ENCODE data around the gene SOX18.

SOX18 gene

DNA sequence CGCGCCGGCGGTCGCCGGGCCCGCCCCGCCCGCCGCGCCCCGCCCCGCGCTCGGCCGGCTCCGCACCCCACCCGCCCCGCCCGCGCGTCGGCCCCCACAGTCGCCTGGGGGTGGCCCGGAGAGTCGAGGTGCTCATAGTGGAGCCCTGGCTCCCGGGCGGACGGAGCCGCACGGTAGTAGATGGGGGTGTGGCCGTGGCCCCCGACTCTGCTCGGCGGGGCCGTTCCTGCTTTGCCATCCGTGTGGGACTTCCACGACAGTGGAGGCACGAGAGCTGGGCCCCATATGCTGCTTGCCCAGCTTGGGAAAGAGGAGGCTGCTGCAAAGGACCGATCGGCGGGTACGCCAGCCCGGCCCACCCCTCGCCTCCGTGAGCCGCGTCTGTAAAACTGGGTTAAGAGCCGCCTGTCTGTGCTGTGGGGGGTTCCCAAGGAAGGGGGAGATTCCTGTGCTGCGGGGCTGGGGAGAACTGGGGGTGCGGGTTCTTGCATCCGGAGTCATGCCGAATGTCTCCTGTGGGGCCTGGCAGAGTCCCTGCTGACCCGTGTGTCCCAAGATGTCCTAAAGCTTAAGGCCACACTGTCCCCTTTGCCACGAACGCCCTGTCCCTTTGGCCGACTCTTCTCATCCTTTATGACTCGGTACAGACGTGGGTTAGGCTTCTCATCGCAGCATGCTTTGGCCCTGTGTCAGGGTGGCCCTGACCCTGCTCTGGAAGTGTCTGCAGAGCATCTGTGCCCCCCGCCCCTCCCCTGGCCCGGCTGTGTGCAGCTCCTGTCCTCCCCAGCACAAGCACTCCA is 30.8 kb upstream of the SOX18 start, which contains the start of gene OPRL1:
TSS of gene OPRL1 (plus strand) at position 70 of the 800 bp plus-strand sequence. CDS start 12,639 bp downstream, outside the sequence.
- FAIRE-seq = no peak

DNA sequence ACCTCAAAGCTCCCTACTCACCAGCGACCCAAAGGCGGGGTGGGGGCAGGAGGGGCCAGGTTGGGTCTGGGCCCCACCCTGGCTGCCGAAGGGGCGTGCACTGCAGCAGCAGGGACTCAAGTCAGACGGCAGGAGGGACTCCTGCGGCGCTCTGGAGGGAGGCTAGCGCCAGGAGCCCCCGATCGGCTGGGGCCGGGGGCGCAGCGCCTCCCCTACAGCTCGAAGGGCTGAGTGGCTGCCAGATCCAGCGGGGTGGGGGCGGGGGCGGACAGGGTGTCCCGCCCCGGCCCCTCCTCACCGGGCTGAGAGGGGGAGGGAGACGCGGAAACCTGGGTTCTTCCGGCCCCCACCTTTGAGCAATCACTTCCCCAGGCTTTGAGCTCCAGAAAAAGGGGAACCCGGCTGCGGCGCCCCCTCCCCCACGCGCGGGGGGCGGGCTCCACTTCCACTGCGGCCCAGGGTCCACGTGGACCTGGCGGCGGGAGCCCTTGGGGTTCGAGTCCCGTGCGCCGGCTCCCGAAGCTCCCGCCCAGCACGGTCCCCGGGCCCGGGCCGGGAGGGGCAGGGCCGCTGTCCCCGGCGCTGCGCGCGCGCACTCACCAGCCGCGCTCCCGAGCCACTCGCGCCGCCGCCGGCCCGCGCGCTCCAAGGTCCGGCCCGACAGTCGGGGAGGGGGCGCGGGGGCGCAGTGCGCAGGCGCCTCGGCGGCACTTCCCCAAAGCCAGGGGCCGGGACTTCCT is 30.0 kb upstream of the SOX18 start, which contains the start of gene RGS19:
TSS of gene RGS19 (minus strand) at position 246 of the 740 bp plus-strand sequence. CDS start 2,632 bp downstream, outside the sequence.
- no peak for FAIRE-seq

DNA sequence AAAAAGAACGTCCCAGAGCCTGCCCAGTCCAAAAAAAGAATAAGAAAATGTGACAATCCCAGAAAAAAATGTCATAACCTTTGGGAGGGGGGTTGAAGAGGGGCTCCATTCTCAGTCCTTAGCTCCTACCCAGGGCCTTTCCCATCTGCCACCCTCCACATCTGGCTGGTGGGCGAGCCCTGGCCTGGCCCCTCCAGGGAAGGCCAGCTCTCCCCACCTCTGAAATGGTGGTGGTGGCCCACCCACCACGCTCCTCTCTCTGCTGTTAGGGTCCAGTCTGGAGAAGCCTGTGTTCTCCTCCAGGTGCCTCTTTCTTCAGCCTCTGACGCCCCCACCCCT is 29.5 kb upstream of the SOX18 start:
- FAIRE-seq = no peak

DNA sequence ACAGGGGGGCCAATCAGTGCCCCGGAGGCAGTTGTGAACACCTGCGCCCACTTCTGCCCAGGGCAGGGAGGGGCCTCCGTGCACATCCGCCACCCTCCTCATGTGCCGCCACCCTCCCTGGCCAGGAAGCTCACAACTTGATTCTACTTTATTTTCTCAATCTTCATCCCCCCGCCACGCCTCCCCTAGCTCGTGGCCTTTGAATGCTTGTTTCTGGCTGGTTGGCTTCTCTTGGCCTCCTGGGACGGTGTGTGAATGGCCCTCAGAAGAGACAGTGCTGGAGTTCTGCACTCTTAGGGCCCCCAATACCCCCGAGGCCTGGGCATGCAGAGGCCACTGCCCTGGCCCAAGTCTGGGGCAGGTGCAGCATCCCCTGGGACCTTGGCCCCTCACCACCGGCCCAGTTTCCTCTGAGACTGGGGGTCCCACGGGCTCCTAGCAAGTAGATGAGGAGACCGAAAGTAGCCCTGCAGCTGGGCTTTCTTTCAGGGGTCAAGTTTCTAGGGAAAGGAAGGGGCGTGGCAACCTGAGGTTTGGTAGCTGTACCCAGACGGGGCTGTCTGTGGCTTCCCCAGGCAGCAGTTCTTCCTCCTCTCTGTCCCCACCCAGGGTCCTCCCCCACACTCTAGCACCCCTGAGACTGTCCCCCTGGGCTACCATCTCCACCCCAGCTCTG is 28.6 kb upstream of the SOX18 start:
- no peak for FAIRE-seq

DNA sequence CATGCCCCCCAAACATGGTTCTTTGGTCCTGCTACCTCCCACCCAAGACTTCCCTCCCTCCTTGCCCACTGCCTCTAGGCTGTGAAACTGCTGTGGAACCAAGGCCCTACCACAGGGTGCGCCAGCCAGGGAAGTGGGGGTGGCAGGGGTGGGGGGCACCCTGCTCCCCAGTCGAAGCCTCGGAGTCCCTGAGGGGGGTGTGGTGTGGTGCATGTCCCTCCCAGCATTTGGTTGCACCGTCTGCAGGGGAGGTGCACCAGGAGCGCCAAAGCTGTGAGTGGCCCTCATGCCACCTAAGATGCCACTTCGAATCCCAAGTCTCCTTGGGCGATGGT is 28.1 kb upstream of the SOX18 start:
- FAIRE-seq = no peak

DNA sequence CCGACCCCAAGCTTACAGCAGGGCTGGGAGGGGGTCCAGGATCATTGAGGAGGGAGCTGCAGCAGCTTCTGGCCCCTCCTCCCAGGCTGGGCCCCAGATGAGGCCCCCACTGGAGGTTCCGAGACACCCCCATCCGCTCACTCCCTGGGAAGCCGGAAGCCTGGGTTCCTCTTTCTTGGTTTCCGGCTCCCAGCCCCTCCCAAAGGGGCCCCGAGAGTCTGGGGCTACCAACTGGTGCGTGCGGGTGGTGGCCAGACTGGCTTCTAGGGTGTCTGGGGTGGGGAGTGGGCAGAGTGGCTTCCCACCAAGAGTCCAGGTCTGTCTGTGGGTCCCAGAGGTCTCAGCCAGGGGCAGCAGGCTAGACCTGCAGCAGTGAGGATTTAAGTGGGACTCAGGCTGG is 27.7 kb upstream of the SOX18 start:
- FAIRE-seq = no peak

DNA sequence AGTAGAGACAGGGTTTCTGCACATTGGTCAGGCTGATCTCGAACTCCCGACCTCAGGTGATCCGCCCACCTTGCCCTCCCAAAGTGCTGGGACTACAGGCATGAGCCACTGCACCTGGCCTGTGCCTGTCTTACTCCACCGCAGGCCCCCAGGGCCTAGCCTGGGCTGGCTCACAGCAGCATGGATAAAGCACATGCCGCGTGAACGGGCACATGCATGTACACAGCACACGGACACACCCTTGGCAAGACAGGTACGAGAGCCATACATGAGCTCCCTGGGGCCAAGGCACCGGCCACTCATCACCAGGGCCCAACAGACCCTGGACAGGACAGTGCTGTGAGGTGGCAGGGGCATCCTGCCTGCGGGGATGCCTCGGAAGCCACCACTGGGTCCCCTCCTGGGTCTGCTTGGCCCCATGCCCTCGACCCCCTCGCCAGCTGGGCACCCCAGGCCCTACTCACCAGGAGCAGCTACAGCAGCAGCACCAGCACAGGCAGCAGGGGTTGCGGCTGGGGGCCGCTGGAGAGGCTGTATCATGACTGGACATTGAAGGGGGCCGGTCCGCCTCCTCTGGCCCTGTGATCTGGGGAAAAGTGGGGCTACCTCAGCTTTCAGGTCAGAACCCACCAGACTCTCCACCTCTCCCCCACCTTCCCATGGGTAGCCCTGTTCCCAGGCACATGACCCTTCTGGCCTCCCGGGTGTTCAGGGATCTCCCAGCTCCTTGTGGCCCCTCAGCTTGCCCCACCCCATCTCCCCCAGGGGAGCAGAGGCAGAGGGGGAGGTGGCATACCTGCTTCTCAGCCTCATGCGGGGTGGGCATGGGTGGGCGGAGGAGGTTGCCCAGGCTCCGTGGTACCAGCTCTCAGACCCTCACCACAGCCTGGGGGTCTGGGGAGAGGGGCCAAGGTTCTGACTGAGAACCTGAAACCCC is 26.9 kb upstream of the SOX18 start:
- no peak for FAIRE-seq

DNA sequence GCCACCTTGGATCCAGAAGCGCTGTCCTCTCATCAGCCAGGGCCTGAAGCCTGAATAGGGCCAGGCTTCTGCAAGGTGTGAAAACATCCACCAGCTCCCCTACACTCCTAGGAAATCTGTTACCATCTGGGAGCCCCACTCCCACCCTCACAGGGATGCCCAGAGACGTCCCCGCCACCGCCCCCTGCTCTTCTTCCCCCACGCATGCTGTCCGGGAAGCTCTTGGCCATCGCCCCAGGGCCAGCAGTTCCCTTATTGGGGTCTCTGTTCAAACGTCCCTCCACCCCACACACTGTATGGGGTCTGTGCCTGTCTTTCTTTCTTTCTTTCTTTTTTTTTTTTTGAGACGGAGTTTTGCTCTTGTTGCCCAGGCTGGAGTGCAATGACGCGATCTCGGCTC is 26.1 kb upstream of the SOX18 start:
- FAIRE-seq = no peak

DNA sequence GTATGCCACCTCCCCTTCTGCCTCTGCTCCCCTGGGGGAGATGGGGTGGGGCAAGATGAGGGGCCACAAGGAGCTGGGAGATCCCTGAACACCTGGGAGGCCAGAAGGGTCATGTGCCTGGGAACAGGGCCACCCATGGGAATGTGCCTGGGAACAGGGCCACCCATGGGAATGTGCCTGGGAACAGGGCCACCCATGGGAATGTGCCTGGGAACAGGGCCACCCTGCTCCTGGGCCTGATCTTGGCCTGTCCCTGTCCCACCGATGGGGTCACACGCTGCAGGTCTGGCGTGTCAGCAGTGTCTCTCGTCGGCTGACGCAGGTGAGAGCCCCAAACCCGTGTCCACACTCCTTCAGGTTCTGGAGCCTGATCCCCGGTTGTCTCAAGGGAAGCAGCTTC is 25.5 kb upstream of the SOX18 start:
- no peak for FAIRE-seq

DNA sequence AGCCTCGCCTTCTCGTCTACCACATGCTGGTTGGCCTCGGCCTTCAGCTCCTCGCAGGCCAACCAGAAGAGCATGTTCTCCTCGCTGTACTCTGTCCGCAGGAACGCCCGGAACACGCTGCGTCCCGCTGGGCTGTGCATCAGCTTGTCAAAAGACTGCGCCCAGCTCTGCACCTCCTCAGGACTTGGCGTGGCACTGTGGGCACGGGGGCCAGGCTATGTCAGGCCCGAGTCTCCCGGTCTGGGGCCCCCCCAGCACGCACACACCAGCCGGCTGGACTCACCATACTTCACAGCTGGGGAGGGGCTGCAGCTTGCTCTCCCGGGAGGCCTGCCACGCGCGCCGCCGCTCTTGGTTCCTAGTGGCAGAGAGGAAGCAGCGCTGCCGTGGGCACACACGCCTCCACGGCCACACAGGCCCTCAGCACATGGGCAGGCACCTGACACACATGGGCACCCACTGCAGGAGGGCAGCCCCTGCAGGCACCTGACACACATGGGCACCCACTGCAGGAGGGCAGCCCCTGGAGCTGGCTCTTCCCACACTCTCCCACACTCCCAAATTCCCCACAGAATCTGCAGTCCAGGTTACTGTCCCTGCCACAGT is 24.8 kb upstream of the SOX18 start:
- FAIRE-seq = no peak

DNA sequence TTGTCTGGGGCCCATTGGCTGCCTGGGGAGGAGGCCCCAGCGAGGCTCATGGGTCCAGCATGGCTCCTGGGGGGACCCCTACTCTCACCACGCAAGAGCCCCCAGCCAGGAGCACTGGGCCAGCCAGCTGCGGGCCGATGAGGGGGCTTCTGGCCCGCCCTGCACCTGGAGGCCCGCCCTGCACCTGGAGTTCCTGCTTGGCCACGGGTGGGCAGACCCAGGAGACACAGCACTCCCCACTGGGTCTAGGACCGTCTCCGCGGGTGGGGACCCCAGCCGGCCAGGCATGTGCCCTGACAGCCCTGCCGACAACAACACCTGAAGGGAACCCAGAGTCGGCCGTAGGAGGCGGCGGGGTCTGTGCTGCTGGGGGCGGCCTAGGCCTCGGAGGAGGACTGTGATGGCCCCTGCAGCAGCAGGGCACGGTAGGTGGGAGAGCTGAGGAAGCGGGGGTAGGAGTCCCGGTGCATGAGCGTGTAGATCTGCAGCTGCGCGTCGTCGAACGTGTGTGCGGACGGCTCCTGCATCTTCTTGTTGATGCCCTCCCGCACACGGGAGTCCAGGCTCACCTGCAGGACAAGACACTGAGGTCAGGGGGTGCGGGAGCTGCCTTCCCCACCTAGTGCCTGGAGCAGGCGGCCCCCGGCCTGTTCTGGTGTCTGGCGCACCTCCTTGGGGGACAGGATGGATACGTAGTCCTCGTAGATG is 24.2 kb upstream of the SOX18 start:
- no peak for FAIRE-seq

DNA sequence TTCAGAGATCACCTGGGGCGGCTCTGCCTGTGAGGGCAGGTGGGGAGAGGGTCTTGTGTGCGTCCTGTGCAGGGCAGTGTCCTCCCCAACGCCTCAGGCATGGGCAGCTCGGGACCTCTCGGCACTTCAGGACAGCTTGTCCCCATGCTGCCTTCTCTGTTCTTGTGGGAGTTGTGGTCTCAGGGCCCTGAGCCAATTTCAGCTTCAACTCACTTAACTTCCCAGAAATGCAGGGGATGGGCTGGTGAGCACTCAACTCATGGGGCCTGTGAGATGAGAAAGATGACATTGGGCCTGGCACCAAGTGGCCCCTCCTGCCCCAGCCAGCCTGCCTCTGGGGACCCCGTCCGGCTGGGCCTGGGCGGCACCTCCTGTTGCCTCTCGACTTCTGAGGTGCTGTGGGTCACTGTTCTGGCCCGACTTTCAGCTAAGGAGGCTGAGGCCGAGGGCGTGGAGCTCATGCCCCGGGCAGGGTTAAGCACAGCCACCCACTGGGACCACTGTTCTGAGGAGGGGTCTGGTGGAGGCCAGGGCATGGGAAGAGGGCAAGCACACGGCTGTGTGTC is 23.1 kb upstream of the SOX18 start:
- no peak for FAIRE-seq

DNA sequence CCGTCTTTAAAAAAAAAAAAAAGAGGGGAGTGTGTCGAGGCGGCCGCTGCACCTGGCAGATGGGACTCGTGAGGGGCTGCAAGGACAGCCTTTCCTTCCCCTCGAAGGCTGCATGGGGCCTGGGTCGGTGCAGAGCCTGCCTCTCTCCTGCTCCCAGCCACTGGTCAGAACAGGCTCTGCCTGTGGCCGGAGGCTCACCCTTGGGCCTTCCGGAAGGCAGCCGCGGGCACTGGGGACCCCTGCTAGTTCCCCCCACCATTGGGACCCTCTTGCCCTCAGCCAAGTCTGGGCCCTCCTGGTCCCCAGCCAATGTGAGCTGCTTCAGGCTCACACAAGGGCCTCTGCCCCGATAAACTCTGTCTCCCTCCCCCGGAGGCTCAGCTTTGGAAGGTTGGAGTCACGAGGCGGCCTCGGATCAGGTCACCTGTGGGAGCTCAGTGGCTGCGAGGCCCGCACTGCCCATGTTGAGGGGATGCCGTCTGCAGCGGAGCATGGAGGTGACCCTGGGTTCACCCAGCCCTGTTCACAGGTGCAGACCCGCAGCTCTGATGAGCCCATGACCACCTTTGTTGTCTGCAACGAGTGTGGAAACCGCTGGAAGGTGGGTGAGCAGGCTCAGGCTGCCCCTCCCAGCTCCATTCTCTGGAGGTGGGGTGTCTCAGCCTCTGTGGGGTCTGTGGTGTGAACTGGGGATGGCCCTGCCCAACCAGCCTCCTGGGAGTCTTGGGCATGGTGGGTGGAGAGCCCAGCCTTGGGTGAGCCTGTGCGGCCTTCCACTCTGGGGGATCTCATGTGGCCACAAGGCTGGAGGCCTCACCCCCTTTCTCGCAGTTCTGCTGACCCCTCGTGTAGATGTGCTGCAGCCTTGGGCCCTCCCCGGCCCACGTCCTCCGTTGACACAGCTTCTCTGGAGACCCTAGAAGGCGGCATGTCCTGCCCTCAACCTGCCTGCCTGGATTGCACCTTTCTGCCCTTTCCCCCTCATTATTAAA is 22.2 kb upstream of the SOX18 start:
- FAIRE-seq = no peak

DNA sequence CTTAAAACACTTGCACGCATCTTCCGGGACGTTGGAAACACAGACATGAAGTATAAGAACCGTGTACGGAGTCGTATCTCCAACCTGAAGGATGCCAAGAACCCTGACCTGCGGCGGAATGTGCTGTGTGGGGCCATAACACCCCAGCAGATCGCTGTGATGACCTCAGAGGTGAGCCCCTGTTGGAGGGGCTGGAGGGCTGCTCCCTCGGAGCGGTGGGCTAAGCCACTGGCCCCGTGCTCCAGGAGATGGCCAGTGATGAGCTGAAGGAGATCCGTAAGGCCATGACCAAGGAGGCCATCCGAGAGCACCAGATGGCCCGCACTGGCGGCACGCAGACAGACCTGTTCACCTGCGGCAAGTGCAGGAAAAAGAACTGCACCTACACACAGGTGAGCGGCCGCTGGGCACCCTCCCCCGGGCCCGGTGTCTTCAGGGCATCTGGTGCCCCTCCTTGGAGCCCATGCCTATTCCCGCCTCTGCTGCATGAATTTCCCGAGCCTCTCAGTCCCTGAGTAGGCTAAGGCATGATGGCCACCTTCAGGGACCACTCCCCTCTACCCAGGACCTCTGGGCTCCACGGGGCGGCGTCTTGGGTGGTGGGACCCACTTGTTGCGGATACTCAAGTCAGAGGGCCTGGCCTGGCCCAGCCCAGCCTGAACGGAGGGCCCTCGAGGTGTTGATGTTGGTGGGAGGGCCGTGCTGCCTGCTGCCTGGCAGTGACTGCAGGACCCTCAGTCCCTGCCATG is 21.0 kb upstream of the SOX18 start:
- FAIRE-seq = no peak

DNA sequence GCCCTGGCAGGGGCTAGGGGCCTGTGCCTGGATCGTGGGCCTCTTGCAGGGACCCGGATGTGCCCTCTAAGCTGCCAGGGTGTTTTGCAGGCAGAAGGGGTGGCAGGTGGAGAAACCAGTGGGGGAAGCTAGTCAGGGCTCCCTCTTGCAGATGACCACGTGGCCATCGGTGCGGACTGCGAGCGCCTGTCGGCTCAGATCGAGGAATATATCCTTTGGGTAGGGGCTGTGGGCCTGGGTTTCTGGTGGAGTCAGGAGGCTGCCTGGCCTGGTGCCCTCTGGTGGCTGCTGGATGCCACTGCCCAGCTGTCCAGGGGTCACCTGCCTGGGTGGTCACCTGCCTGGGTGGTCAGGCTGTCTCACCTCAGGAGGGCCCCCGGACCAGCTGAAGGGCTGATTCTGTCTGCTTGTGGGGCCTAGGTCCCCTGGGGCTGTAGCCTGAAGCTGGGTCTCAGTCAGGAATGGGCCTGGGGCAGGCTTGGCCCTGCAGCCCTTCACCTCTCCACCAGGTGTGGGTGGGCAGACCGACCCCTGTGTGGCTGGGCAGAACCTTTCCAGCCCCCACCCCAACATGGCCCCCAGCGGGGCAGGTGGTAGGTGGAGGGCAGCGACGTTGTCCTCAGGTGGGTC is 20.3 kb upstream of the SOX18 start:
- no peak for FAIRE-seq

DNA sequence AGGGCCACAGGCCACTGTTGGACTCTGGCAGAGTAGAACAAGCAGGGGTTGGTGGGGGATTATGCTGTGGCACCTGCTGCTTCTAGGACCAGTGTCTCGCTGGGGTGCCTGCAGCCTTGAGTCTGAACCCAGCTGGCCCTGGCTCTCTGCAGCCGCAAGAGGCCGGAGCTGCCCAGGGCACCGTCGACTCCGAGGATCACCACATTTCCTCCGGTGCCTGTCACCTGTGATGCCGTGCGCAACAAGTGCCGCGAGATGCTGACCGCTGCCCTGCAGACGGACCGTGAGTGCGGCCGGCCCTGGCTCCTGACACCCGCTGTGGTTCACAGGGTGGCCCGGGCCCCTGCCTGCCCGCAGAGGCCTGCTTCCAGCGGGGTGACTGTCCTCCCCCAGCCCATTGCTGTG is 19.8 kb upstream of the SOX18 start:
- FAIRE-seq = no peak

DNA sequence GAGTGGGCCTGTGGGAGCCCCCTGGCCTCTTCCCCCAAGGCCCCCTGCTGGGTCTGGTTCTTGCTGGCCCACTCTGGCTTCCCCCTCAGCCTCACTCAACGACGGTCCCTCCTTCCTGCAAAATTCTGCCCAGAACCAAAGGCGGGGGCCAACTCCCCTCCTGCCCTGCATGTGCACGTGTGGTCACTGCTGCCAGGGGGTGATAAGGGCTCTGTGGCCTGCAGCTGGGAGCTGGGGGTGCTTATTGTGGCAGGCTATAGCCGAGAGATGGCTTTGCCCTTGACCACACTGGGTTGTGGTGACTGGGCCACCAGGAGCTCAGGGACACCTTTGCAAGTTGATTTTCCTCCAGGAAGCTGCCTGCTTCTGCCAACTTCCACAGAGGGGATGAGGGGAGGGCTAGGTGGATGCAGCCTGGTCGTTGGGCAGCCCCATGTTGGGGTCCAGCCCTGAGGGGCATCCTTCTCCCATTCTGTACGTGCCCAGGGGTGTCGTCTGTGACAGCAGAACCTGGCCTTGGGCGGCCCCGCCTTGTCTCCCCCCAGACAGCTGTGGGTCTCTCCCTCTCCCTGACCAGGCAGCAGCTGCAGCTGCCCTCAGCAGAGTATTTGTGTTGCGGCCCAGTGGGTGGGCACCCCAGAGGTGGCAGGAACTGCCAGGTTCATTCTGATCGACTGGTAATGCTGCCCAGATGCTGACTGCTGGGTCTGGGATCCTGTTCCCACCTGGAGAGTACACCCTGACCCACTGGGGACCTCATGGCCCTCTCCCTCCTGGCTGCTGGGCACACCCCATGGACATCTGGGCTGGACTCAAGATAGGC is 19.2 kb upstream of the SOX18 start:
- no peak for FAIRE-seq
